Cardiac fibroblast (primary cell): ENCODE measurements around the gene TMEFF1.

Source experiments
- DNase-seq, 2 donors: peaks; one replicate each; pipeline versions ENCODE4 v3.0.0 to v3.0.0-alpha.2; 2010; ENCODE audit warnings: low read depth in 2 of 2
- H3K4me3 ChIP-seq, 2 donors: replicated peaks in 1 of 2; 1 replicate in 1 of 2; 2 replicates in 1 of 2; pipeline ENCODE4 v1.5.1; 2011; ENCODE audit warnings: low read depth in 2 of 2, low read length in 2 of 2, mild to moderate bottlenecking in 2 of 2, moderate library complexity in 1 of 2
- TF ChIP-seq, protein P1 (sequence below): IDR thresholded peaks from one replicate; pipeline ENCODE4 v1.5.1; 2011; ENCODE audit warnings: low read depth, mild to moderate bottlenecking, low read length, inconsistent platforms

Gene TMEFF1

DNA sequence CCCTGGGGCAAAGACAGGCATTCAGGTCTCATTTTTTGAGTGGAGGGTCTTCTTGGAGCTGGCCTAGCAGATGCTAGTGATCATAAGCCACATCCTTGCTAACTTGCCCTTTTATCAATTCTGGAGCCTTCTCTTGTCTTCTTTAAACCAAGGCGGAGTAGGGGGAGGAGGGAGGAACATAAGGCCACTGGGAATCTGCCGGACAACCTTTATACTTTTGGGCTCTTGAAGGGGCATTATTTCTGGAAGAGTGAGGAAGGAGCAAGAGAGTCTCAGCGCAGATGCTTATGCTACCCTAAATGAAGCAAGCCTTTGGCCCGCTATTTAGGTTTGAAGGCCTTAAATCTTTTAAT lies 2.0 kb downstream of the TMEFF1 start:
- TF ChIP-seq, protein P1, sequence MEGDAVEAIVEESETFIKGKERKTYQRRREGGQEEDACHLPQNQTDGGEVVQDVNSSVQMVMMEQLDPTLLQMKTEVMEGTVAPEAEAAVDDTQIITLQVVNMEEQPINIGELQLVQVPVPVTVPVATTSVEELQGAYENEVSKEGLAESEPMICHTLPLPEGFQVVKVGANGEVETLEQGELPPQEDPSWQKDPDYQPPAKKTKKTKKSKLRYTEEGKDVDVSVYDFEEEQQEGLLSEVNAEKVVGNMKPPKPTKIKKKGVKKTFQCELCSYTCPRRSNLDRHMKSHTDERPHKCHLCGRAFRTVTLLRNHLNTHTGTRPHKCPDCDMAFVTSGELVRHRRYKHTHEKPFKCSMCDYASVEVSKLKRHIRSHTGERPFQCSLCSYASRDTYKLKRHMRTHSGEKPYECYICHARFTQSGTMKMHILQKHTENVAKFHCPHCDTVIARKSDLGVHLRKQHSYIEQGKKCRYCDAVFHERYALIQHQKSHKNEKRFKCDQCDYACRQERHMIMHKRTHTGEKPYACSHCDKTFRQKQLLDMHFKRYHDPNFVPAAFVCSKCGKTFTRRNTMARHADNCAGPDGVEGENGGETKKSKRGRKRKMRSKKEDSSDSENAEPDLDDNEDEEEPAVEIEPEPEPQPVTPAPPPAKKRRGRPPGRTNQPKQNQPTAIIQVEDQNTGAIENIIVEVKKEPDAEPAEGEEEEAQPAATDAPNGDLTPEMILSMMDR: no peak
- DNase-seq: no peak
- no peak overlapping the region for H3K4me3 ChIP-seq

DNA sequence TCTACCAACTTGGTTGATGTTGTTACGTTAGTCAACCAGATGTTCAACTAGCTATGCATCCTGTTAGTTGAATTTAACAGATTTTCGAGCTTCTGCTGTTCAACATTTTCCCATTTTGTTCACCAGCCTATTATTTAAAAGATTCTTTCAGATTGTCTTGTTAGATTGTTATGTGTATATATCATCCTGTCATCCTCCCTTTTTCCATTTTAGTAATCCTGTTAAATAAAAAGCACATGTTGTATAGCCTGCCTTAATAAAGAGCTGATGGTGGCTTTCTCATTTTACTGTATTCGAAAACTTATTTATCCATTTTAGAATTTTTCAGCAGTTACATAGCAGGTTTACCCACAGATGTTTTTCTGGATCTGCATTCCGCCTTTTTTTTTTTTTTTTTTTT lies 4.3 kb downstream of the TMEFF1 start:
- H3K4me3 ChIP-seq: no peak overlapping the region
- no peak for DNase-seq
- TF ChIP-seq, protein P1: no peak

DNA sequence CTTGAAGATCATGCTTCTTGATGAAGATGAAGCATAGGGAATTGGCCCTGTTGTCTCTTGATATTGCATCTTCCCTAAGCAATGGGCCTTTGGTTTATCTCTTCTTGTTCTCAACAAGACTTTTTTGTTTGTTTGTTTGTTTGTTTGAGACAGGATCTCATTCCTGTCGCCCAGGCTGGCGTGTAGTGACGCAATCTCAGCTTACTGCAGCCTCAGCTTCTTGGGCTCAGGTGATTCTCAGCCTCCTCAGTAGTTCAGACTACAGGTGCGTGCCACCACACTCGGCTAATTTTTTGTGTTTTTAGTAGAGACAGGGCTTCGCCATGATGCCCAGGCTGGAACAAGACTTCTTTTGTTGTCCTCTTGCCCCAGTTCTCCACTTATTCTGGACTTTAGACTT lies 5.2 kb downstream of the TMEFF1 start:
- no peak for DNase-seq
- no peak overlapping the region for H3K4me3 ChIP-seq
- TF ChIP-seq, protein P1: no peak

DNA sequence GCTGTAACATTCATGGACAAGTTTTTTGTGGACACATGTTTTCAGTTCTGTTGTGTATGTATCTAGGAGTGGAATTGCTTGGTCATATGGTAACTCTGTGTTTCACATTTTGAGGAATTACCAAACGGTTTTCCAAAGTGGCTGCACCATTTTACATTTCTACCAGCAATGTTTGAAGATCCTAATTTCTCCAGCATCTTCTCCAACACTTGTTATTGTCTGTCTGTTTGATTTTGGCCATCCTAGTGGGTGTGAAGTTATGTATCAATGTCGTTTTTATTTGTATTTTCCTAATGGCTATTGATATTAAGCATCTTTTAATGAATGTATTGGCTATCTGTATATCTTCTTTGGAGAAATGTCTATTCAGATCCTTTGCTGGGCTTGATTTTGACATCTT lies 6.9 kb downstream of the TMEFF1 start:
- no peak overlapping the region for H3K4me3 ChIP-seq
- no peak for DNase-seq
- TF ChIP-seq, protein P1: no peak

DNA sequence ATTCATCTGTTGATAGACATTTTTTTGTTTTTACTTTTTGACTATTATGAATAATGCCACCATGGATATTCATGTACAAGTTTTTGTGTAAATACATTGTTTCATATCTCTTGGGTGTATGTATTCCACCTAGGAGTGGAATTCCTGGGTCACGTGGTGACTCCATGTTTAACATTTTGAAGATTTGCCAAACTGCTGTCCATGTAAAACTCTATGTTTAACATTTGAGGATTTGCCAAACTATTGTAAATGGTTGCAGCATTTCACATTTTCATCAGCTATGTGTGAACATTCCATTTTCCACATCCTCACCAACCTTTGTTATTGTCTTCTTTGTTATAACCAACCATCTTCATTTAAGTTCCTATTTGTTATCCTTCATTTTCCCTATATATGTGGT lies 12.2 kb downstream of the TMEFF1 start:
- DNase-seq: no peak
- TF ChIP-seq, protein P1: no peak
- H3K4me3 ChIP-seq: no peak overlapping the region

DNA sequence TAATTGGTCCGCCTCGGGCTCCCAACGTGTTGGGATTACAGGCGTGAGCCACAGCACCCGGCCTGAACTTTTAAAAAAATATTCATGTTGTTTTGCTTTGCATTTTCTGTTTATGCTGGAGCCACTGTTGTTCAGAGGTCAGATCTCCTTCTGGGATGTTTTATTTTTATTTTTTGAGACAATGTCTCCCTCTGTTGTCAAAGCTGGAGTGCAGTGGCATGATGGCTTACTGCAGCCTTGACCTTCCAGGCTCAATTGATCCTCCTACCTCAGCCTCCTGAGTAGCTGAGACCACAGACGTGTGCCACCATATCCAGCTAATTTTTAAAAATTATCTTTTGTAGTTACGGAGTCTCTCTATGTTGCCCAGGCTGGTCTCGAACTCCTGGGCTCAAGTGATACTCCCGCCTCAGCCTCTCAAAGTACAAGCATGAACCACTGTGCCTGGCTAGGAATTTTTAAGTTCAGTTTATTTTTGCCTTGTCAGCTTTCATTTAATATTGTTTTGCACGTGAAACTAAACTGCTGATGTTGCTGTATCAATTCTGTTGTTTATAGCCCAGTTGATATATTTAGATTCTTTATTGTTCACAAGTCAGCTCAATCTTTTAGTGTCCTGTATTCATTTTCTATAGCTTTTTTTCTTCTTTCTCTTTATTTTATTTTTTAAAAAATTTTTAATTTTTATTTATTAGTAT lies 13.7 kb downstream of the TMEFF1 start:
- H3K4me3 ChIP-seq: no peak overlapping the region
- TF ChIP-seq, protein P1: no peak
- no peak for DNase-seq

DNA sequence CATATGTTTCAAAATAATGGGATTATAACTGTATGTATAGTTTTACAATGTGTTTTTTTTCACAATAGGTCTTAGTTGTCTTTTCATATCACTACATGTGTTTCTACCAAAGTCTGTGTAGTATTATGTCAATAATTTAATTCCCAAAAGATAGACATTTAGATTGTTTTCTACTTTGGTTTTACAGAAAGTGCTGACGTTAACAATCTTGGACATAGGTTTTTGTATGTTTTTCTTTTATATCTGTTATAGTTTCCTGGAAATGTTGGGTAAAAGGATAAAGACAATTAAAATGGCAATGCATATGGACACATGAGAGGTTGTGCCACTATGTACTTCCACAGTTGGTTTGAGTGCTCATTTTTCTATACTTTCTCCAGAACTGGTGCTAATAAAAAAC lies 15.2 kb downstream of the TMEFF1 start:
- DNase-seq: no peak
- no peak overlapping the region for H3K4me3 ChIP-seq
- TF ChIP-seq, protein P1: no peak
